RWPE2 (cell line): Measurements from ENCODE around the gene SGMS1.

Experiments used
- ATAC-seq: fragments of 200-7000 bp; cut with Tn5 transposase; 3 replicates; pipeline ENCODE4 v1.9.1; 2021; ENCODE audit warnings: low read depth
- DNase-seq: peaks from one replicate; pipeline ENCODE4 v3.0.0-alpha.2; 2020; ENCODE audit warnings: low spot score
- H3K27ac ChIP-seq: fragments of 450-650 bp; 2 replicates; pipeline ENCODE4 v1.5.1; 2017; ENCODE audit warnings: mild to moderate bottlenecking; ENCODE audit not compliant: poor library complexity, severe bottlenecking
- H3K27me3 ChIP-seq: fragments of 250-450 bp; sonication (Bioruptor Pico); 2 replicates; pipeline ENCODE4 v1.5.1; 2021; ENCODE audit warnings: mild to moderate bottlenecking, moderate library complexity; ENCODE audit not compliant: insufficient read depth, poor library complexity, severe bottlenecking
- H3K36me3 ChIP-seq: fragments of 250-450 bp; sonication (Bioruptor Pico); 2 replicates; pipeline ENCODE4 v1.5.1; 2020; ENCODE audit warnings: low read depth, mild to moderate bottlenecking, moderate library complexity
- H3K4me1 ChIP-seq: fragments of 250-450 bp; sonication (Bioruptor Pico); 2 replicates; pipeline ENCODE4 v1.5.1; 2021; ENCODE audit warnings: mild to moderate bottlenecking, moderate library complexity; ENCODE audit not compliant: insufficient read depth, poor library complexity, severe bottlenecking
- H3K4me3 ChIP-seq: fragments of 250-450 bp; sonication (Bioruptor Pico); 2 replicates; pipeline ENCODE4 v1.5.1; 2021; ENCODE audit warnings: mild to moderate bottlenecking, moderate library complexity; ENCODE audit not compliant: severe bottlenecking
- H3K9me3 ChIP-seq: fragments of 250-450 bp; sonication (Bioruptor Pico); 2 replicates; pipeline ENCODE4 v1.5.1; 2021; ENCODE audit warnings: mild to moderate bottlenecking, moderate library complexity; ENCODE audit not compliant: severe bottlenecking
- CTCF ChIP-seq: fragments of 450-650 bp; IDR thresholded peaks from one replicate; pipeline ENCODE4 v1.5.1; 2017; ENCODE audit warnings: mild to moderate bottlenecking, moderate library complexity; ENCODE audit not compliant: poor library complexity, severe bottlenecking

Gene SGMS1

GRCh38 chr10:50477287-50478203, 146.2 kb downstream of the SGMS1 start:
- Histone ChIP-seq H3K36me3 (no peaks in the 10 kb centered on the region), H3K4me3 (no peak overlapping the region), H3K27me3 (no peaks in the 10 kb centered on the region), H3K4me1 (no peaks in the 10 kb centered on the region), H3K27ac (no peak overlapping the region), H3K9me3 (no peaks in the 10 kb centered on the region)
- no peak for ATAC-seq
- DNase-seq, result no peak
- no peak for TF ChIP-seq CTCF

GRCh38 chr10:50473756-50474155, 150.0 kb downstream of the SGMS1 start:
- no peaks in the 10 kb centered on the region for H3K36me3 ChIP-seq
- H3K27me3 ChIP-seq, result no peaks in the 10 kb centered on the region
- no peak overlapping the region for H3K4me3 ChIP-seq
- ATAC-seq (no peak), DNase-seq (no peak)
- TF ChIP-seq CTCF, result no peak
- H3K27ac ChIP-seq, result no peak overlapping the region
- H3K9me3 ChIP-seq, result no peaks in the 10 kb centered on the region
- peaks cover 18% of the 10 kb centered on the region for H3K4me1 ChIP-seq

- H3K4me3 ChIP-seq, result no peak overlapping the region
- ATAC-seq (no peak), DNase-seq (no peak)
- no peaks in the 10 kb centered on the region for H3K9me3 ChIP-seq
- H3K36me3 ChIP-seq, result no peaks in the 10 kb centered on the region
- no peaks in the 10 kb centered on the region for H3K27me3 ChIP-seq
- no peak overlapping the region for H3K27ac ChIP-seq
- no peak for TF ChIP-seq CTCF
- peaks cover 18% of the 10 kb centered on the region for H3K4me1 ChIP-seq
Observed at GRCh38 chr10:50472914-50473313, 150.8 kb downstream of the SGMS1 start.

GRCh38 chr10:50471583-50471975, 152.2 kb downstream of the SGMS1 start:
- Histone ChIP-seq H3K9me3 (no peaks in the 10 kb centered on the region), H3K27ac (no peak overlapping the region), H3K27me3 (no peaks in the 10 kb centered on the region), H3K36me3 (no peaks in the 10 kb centered on the region), H3K4me1 (peaks cover 18% of the 10 kb centered on the region), H3K4me3 (no peak overlapping the region)
- TF ChIP-seq CTCF, result no peak
- ATAC-seq (no peak), DNase-seq (no peak)
